NOMO-1 treated with dmso at 0.1 percent for 144 hours (cell line): Measurements from ENCODE around the gene CNOT2.

Experiments used
- DNase-seq: peaks from one replicate; lab custom pipeline; 2025; ENCODE audit not compliant: unreplicated experiment; lab: John Stamatoyannopoulos, UW

CNOT2 gene

DNA sequence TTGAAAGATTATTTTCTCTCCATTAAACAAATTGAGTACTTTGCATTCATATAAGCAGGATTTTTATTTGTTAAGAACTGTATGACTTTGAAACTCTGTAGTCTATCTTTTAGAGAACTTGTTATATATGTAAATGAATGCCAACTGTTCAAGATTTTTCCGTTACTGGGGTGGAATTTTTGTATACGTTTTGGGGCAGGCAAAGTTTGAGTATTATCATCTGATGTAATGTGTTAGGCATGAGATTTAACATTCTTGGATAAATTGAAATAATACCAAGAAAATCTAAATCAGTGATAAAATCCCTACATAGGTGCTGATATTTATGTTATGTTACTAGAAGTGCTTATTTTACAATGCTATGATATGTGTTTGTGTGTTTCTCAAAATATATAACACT lies 8.4 kb downstream of the CNOT2 start:
- DNase-seq, result no peak

DNA sequence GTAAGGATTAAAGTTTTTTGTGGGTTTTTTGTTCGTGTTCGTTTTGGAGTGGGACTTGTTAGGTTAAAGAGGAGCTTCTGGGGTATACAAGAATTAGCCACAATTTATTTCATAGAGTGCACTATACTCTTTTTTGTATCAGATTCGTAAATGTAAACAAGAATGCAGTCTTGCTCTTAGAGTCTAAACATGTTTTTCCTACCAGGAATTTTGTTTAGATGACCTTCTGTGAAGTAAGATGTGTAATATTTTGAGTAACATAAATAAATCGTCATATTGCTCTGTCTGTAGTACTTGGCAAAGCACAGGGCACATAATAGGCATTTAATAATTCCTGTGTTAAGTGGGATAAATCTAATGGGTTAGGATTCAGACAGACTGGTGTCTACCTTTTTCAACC lies 9.6 kb downstream of the CNOT2 start:
- DNase-seq, result no peak

DNA sequence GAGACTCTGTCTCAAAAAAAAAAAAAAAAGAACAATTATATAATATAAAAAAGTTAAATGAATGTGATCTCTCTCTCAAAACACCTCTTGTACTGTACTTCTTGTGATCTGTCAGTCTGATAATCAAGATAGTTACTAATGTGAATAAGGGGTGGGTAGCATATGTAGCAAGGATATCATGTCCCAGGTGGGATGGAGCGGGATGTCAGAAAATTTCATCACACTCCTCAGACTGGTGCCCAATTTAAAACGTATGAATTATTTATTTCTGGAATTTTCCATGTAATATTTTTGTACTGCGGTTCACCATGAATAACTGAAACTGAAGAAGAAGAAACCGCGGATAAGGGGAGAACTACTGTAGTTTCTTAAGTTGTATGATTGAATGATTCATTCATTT lies 11.0 kb downstream of the CNOT2 start:
- no peak for DNase-seq

DNA sequence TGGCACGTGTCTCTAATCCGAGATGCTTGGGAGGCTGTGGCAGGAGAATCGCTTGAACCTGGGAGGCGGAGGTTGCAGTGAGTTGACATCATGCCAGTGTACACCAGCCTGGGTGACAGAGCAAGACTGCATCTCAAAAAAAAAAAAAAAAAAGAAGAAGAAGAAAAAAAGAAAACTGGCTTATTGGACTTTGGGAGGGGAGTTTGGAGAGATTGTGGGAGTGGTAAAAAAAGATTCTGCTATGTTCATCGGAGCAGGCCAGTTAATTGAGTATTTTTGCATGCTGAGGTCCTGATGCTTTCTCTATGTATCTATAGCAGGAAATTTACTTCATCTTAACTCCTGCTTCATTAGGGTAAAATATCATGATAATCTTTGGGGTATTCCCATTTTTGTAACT lies 11.6 kb downstream of the CNOT2 start:
- no peak for DNase-seq

DNA sequence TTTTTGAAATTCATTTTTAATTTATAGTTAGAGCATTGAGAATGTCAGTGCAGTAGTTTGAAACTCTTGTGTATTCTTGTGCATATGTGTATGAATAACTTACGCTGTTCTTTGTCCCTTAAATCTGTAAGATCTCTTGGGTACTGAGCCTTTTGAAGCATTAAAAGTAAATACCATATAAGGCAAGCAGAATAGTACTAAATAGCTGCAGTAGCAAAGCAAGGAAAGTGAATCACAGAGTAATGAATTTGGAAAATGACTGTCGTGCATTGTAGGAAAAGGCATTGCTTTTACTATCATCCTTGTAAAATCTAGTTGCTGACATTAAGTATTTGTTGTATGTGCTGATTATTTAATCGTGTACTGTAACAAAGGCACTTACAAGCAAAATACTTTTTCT lies 12.1 kb downstream of the CNOT2 start:
- DNase-seq, result no peak

DNA sequence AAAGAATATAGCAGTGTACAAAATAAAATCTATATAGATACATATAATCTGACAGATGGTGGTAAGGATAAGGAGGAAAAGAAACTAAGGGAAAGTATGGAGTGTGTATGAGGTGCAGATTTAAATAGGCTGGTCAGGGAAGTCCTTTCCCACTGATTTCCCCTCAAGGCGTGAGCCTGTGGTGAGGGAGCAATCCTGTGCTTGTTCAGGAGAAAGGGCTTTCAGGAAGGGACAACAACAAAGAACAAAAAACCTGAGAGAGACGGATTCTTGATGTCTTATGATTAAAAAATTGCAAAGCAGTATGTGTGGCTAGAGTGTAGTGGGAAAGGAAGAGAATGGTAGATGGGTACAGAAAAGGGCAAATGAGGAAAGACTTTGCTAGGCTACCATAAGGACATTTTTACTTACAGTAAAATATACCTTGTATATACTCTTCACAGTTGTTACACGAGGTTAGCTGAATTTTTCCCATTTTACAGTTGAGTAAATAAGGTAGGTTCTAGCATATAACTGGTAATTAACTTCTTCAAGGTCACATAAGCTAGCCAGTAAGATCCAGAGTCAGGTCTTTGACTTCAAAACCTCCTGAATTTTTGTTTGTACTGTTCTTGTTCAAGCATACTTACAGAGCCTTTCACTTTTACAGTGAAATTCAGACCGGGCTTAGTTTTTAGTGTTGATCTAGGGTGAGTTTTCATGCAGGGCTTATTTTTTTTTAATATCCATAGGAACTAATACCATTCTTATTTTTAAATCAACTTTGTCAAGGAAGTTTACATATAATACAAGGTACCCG lies 15.6 kb downstream of the CNOT2 start:
- DNase-seq, result no peak

DNA sequence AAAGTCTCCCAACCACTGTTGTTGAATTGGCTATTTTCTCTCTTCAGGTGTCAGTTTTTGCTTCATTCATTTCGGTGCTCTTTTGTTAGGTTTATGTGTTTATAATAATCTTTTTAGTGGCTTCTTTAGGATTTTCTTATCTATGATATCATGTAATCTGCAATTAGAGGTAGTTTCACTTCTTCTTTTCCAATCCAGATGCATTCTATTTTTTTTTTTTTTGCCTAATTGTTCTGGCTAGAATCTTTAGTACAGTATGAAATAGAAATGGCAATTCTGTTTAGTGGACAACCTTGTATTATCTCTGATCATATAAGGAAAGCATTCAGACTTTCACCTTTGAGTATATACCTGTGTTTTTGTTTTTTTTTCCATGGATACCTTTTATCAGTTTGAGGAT lies 17.4 kb downstream of the CNOT2 start:
- DNase-seq, result peak; percentile 8

DNA sequence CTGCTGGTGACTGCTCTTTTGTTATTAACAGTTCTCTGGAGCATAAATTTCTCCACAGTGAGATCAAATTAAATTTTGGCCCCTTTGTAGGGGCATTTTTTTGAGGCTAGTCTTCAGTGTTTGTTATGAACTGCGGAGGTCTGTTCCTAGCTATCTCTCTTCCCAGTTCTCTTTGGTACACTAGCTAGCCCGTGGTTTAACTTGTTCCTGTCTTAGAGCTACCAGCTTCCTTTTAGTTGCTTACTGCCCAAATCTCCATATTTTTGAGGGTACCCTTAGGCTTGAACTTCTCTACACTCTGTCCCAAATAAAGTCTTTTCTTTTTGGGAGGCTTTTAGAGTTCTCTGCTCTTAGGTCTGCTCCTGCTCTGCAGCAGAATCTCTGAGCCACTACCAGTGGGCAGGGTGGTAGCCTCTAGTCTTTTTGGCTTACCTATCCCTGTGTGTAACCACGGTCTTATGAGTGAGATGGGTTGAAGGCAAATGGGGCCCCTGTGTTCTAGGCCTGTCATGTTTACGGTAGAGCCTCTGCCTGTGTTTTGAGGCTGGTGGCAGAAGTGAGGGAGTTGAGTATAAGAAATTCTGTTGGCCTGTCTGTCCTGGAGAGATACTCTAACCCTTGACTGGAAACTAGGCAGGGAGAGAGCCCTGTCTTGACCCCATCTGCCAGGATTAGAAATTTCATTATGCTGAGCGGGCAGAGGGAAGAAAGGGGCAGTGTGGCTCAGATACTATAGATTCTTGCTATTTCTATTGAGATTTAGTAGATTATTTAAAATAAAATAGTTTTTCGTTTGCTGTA lies 21.0 kb downstream of the CNOT2 start:
- DNase-seq, result no peak

DNA sequence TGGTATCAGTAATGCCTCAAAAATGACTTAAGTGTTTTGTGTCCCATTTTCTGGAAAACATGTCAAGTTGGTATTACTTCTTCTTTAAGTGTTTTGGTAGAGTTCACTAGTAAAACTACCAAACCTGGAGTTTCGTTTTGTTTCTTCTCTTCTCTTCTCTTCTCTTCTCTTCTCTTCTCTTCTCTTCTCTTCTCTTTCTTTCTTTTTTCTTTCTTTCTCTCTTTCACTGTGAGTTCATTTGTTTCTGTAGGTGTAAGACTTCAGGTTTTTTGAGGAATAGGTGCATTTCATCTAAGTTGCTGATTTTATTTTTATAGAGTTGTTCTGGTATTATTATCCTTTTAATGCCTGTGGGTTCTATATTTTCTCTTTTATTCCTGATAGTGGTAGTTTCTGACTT lies 21.9 kb downstream of the CNOT2 start:
- no peak for DNase-seq

DNA sequence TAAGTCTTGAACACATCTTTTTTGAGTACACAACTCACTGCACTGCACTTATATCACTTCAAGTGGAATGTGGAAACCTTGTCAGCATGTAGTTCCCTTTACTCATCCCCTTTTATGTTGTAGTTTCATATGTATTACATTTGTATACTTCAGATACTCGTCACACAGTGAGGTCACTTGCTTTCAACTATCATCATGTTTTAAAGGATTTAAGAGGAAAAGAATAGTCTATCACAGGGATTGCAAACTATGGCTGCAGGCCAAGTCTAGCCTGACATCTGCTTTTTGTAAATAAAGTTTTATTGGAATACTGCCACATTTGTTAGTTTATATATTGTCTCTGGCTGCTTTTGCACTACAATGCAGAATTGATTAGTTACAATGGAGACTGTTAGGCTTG lies 24.3 kb downstream of the CNOT2 start:
- DNase-seq, result no peak

DNA sequence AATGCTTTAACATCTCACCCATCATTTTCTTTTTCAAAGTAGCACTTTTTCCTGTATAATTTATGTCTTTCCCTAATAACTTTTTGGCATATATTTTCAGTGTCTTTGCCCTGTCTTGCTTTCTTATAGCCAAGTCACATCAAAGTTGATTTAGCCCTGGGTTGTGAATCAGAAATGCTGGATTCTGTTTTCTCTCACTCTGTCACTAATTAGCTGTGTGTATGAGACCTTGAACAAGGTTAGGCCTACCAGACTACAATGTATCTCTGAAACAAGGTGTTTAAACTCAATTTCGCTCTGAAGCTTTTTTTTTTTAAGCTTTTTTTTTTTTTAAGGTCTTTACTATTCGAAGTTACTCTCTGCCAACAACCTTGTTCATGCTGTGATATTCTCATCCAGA lies 25.7 kb downstream of the CNOT2 start:
- no peak for DNase-seq

DNA sequence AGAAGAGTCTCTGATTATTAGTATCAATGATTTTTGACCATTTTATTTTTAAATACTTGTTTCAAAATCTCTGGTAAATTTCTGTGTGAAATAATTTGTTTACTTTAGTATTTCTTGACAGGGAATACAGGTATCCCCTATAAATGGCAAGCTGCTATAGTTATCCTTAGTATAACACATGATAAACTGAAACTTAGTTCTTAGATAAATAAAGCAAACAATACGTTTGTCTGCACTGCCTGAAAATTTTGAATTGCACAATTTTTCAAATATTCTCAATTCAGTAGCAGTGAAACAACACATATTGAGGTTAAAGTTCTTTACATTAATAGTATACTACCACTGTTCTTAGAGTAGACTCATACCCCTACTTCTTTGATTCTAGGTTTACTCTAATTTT lies 26.9 kb downstream of the CNOT2 start:
- no peak for DNase-seq

DNA sequence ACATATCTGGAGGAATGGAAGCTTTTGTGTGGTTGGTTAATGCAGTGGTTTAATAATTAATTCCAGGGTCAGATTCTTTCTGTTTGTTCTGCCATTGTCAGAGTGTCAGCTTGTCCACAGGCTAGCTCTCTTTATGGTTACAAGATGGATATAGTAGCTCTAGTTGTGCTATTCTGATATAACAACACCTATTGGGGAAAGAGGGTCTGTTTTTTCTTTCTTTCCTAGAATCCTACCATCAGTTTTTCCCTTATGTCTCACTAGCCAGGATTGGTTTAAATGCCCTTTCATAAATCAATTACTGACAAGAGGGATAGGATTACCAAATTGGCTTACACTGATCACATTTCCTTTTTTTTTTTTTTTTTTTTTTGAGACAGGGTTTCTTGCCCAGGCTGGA lies 27.8 kb downstream of the CNOT2 start:
- no peak for DNase-seq

DNA sequence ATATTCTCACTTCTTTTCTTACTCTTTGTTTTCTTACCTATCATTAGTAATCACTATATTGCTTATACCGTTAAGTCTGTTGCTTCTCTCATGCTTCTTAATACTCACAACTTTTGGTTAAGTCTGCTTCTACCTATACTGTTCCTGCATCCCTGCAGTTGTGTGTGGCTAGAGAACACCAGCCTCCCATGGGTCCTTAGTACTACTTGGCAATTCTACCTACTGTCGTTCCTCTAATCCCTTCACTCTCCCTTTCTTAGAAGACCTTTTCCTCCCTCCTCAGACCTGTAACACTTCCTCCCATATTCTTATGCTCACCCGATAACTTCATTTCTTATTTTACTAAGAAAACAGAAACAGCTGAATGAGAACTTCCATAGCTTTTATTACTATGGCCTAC lies 29.3 kb downstream of the CNOT2 start:
- no peak for DNase-seq

DNA sequence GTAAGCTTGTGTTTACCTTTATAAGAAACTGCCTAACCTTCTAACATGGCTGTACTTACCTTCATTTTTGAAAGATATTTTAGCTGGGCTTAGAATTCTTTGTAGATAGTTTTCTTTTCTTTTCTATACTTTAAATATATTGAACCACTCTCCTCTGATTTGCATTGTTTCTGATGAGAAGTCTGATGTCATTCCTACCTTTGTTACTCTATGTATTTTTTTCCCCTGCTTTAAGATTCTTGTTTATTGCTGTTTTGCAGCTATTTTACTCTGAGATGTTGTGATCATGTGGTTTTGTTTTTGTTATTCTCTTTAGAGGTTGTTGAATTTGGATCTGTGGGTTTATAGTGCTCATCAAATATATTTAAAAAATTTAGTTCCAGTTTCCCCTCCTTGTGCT lies 31.8 kb downstream of the CNOT2 start:
- DNase-seq, result no peak

DNA sequence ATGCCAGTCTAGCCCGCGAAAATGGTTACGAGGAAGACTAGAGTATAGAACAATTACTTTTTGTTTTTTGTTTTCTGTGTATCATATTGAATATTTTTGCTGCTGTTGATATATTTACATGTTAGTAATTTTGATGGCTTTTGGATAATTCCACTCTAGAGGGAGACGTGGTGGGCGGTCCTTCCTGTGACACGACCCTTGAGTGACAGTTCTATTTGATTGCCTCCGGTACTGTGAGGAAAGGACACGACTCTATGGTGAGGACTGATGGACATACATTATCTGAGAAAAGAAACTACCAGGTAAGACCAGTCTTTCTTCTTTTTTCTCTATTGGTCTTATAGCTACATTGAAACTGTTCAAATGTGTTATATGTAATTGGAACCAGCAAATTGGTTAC lies 34.7 kb downstream of the CNOT2 start:
- no peak for DNase-seq

DNA sequence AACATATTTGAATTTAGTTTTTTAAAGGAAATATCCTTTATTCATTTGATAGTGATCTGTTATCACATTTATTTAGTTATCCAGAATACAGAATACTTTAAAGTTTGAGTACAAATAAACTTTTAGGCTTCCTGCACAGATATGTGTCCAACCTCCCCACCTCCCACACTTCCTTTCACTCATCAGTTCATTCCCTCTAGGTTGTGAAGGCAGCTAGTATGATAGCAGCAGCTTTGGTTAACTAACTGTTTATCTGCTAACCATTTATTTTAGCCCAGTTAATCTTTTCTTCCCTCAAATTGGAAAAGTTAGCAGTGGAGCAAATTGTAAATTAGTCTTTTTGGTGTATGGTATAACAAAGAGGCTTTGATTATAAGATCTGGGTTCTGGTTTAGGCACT lies 35.7 kb downstream of the CNOT2 start:
- DNase-seq, result no peak

DNA sequence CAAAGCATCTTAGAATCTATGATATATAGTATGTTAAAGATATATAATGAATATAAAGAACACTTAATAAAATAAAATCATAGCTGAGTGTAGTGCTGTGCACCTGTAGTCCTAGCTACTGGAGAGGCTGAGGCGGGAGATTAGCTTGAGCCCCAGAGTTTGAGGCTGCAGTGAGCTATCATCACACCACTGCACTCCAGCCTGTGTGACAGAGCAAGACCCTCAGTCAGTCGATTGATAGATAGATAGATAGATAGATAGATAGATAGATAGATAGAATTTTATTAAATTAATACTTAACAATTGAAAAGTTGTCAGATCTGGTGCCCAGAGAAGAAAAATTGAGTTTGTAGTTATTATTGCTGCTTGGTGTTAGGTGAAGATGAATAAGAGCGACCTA lies 40.0 kb downstream of the CNOT2 start:
- DNase-seq, result no peak

DNA sequence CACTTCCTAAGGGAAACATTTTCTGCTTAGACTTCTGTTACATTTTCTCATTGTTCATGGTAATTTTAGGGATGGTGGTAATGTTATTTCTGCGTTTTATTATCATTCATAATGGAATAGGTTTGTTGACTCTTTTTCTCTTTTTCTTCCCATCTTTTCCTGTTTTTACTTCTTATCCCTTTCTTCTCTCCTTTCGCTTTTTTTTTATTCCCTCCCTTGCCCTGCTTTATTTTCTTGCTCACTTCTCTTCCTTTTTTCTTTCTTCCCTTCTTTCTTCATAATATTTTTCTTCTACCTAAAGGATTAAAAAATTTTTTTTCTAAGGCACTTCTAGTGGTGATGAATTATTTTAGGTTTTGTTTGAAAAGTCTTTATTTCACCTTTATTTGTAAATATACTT lies 45.6 kb downstream of the CNOT2 start:
- DNase-seq, result no peak

DNA sequence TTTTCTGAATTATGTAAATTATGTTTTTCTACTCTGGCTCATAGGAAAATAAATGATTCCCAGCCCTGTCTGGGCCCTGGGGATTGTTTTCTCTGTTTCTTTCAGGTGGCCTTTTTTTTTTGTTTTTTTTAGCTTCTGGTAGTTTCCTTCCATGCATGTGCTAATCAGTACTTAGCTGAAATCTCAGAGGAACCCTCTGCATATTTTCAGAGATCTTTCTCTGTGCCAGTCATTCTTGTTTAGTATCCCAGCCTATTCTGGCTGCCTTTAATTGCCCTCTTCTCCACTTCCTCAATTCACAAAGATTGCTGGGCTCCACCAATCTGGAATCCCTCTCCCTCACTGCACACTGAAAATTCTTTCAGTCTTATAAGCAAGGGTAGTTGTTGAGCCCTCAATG lies 46.9 kb downstream of the CNOT2 start:
- peak; percentile 2 for DNase-seq

DNA sequence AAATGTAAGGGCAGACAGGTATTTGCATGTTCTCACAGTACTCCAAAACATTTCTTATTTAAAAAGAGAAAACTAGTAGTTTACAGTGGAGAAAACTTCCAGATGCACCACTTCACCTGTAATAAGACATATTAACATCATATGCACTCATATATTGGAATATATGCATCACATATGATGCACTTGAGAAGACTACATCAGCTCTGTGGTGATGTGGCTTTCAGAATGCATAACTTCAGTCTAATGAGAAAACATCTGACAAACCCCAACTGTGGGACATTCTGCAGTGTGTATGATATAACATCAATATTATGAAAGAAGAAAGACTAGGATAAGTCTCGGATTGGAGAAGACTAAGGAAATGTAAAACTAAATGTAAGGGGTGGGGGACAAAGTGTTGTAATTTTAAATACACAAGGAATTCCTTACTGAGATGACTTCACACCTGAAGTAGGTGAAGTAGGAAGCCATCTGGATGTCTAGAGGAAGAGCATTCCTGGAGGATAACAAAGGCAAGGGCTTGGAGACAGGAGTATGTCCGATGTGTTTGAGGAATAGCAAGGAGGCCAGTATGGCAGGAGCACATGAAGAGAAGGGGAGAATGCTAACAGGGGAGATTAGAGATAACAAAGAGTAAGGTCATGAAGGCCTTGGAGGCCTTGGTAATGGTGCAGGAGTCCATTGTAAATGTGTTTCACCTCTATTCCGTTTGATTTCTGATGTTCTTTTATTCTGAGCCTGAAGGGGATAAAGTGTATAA lies 49.0 kb downstream of the CNOT2 start:
- DNase-seq, result no peak
